GM12875 (cell line): ENCODE measurements around the gene INPP5A.

Source experiments
- H3K4me3 ChIP-seq: one replicate; pipeline ENCODE4 v1.5.1; 2011; ENCODE audit warnings: low read depth, low read length, control low read depth
- CTCF ChIP-seq: IDR thresholded peaks from 2 replicates; pipeline ENCODE4 v1.5.1; 2011; ENCODE audit warnings: low read depth, mild to moderate bottlenecking, control low read depth, inconsistent platforms, low read length, moderate library complexity, borderline replicate concordance; ENCODE audit not compliant: insufficient read depth

INPP5A gene

DNA sequence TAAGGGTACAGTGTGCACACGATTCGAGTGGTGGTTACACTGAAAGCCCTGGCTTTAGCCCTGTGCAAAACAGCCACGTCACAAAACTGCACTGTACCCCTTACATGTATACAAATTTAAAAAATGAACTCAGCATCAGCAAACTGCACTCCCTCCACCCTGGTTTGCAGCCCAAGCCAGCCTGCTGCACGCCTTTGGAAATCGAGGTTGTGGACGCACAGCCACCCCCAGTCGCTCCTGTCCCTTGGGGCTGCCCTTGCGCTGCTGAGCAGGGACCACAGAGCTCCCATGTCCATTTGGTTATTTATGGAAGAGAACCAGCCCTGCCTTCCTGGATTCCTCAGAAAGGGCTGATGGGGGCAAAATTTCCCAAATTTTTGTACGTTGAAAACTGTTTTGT lies 98.8 kb downstream of the INPP5A start:
- no peak for TF ChIP-seq CTCF
- H3K4me3 ChIP-seq = no peak overlapping the region

DNA sequence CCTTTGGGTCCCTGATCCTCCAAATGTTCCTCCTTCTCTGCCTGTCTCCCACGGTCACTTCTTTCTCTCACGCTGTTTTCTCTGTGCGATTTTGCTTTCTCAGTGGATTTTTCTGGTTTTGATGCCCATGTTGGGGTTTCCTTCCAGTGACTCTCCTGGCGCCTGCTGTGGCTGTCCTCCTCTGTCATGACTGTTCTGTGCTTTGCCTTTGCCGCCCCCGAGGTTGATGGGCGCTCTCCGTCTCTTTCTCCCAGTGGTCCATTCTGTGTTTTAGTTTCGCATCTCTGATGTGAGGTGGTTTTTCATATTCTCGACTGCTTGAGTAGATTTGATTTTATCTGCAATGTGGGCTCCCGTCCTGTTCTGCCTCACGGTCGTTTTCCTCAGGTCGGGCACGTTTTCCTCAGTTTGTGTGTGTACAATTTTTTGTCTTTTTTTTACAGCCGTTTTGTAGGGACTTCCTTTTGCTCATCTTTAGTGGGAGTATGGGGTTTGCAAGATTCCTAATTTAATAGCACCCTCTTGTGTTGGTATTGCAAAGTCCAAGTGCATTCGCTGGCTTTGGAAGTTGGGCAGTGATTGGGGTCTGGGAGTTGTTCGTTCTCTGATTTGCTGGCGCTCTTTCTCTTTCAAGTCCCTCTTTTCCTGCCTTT lies 100.0 kb downstream of the INPP5A start:
- peak; percentile 51 for TF ChIP-seq CTCF
- no peak overlapping the region for H3K4me3 ChIP-seq

DNA sequence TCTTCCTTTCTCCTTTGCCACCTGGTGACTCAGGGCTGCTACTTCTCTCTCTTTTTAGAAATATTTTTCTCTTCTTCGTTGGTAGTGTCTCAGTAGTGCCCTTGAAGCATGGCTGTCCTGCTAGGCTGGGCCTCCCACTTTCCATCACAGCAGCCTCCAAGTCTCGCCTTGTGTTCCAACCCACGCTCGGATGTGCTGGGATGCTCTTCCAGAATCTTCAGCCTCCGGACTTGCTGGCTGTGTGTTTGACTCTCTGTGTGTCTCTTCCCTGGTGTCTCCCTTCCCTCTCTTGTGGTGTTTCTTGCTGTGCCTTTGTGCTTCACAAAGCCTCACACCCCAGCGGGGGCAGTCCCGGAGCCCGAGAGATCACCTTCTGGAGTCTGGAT lies 100.5 kb downstream of the INPP5A start:
- TF ChIP-seq CTCF = no peak
- no peak overlapping the region for H3K4me3 ChIP-seq

GRCh38 chr10:132639470-132639869 lies 101.9 kb downstream of the INPP5A start:
- no peak overlapping the region for H3K4me3 ChIP-seq
- no peak for TF ChIP-seq CTCF

GRCh38 chr10:132640326-132641125 lies 102.9 kb downstream of the INPP5A start:
- H3K4me3 ChIP-seq = no peak overlapping the region
- no peak for TF ChIP-seq CTCF

GRCh38 chr10:132641401-132641800 lies 103.8 kb downstream of the INPP5A start:
- H3K4me3 ChIP-seq = no peak overlapping the region
- TF ChIP-seq CTCF = no peak
